Large intestine (tissue), 3 donors: Measurements from ENCODE around the gene EIF4A2. TPM values are rescaled to one million over a fixed set of nuclear protein-coding genes. Genes with fewer than 3 reads are reported as not detected.
A peak's percentile ranks its signal among the peaks of the same experiment; 100 is the strongest.
"Not testable (repeated sequence)": the region's sequence is repeated elsewhere in the genome, so short reads cannot be mapped to it uniquely, and the experiment has no call there.

Source experiments
- DNase-seq, 2 donors: peaks; one replicate each; pipeline versions ENCODE4 v3.0.0 to v3.0.0-alpha.2; 2013
- H3K27ac ChIP-seq: one replicate; pipeline ENCODE4 v1.5.1; 2013; ENCODE audit warnings: low read length
- H3K27me3 ChIP-seq: 2 replicates; pipeline ENCODE4 v1.6.1; 2013; ENCODE audit warnings: low read length; ENCODE audit not compliant: control insufficient read depth, insufficient read depth
- H3K36me3 ChIP-seq: 2 replicates; pipeline ENCODE4 v1.6.1; 2013; ENCODE audit warnings: low read length; ENCODE audit not compliant: control insufficient read depth, insufficient read depth
- H3K4me1 ChIP-seq: one replicate; pipeline ENCODE4 v1.6.1; 2013; ENCODE audit warnings: low read length; ENCODE audit not compliant: control insufficient read depth, insufficient read depth
- H3K4me3 ChIP-seq: one replicate; pipeline ENCODE4 v1.5.1; 2013; ENCODE audit warnings: low read length
- H3K9me3 ChIP-seq: one replicate; pipeline ENCODE4 v1.6.1; 2013; ENCODE audit warnings: mild to moderate bottlenecking, low read depth, low read length, moderate library complexity; ENCODE audit not compliant: control insufficient read depth
- WGBS: methylation state at CpG from one replicate; pipeline ENCODE4 v1.1.5; 2013; ENCODE audit warnings: low lambda C conversion rate; ENCODE audit not compliant: insufficient coverage; 5-methylcytosine and 5-hydroxymethylcytosine counted together
- polyA plus RNA-seq: library from polyadenylated mRNA; unstranded; fragments of 120-200 nt; gene quantifications from one replicate; pipeline ENCODE4 v1.2.1, GENCODE V29; 2013

Gene EIF4A2
- polyA plus RNA-seq, 1 donor: 737 TPM

GRCh38 chr3:186790261-186790981 is 7.0 kb downstream of the EIF4A2 start:
- DNase-seq: no peak
- Histone ChIP-seq H3K36me3 (peaks cover 58% of the 10 kb centered on the region), H3K27ac (no peak overlapping the region), H3K4me3 (no peak overlapping the region), H3K27me3 (no peaks in the 10 kb centered on the region), H3K9me3 (no peaks in the 10 kb centered on the region), H3K4me1 (peaks cover 9% of the 10 kb centered on the region)
- WGBS: 69% methylated on average over 5 of the region's 8 CpGs

GRCh38 chr3:186798239-186798874 is 15.0 kb downstream of the EIF4A2 start:
- no peaks in the 10 kb centered on the region for H3K4me1 ChIP-seq
- WGBS: no CpG with 5 or more reads among the region's 3 CpGs
- no peaks in the 10 kb centered on the region for H3K27me3 ChIP-seq
- H3K9me3 ChIP-seq: no peaks in the 10 kb centered on the region
- no peak for DNase-seq
- no peak overlapping the region for H3K4me3 ChIP-seq
- H3K36me3 ChIP-seq: peaks cover 31% of the 10 kb centered on the region
- no peak overlapping the region for H3K27ac ChIP-seq

- 80% methylated on average over 1 of the region's 1 CpG for WGBS
- no peak overlapping the region for H3K4me3 ChIP-seq
- no peaks in the 10 kb centered on the region for H3K27me3 ChIP-seq
- DNase-seq: no peak
- peaks cover under 1% of the 10 kb centered on the region for H3K4me1 ChIP-seq
- no peak overlapping the region for H3K27ac ChIP-seq
- peaks cover 21% of the 10 kb centered on the region for H3K36me3 ChIP-seq
- no peaks in the 10 kb centered on the region for H3K9me3 ChIP-seq
Observed at GRCh38 chr3:186800285-186800684, 16.9 kb downstream of the EIF4A2 start.

- no peak overlapping the region for H3K4me3 ChIP-seq
- H3K27me3 ChIP-seq: no peaks in the 10 kb centered on the region
- peaks cover 7% of the 10 kb centered on the region for H3K4me1 ChIP-seq
- peaks cover 14% of the 10 kb centered on the region for H3K36me3 ChIP-seq
- no CpG with 5 or more reads among the region's 3 CpGs for WGBS
- no peaks in the 10 kb centered on the region for H3K9me3 ChIP-seq
- DNase-seq: no peak
- no peak overlapping the region for H3K27ac ChIP-seq
Observed at GRCh38 chr3:186802701-186803100, 19.3 kb downstream of the EIF4A2 start.

- H3K4me3 ChIP-seq, H3K4me1 ChIP-seq, H3K27me3 ChIP-seq, DNase-seq, H3K27ac ChIP-seq, H3K9me3 ChIP-seq, H3K36me3 ChIP-seq: not testable (repeated sequence)
- WGBS: 100% methylated on average over 1 of the region's 4 CpGs
Observed at GRCh38 chr3:186803447-186803846, 20.1 kb downstream of the EIF4A2 start.

- peaks cover 7% of the 10 kb centered on the region for H3K4me1 ChIP-seq
- peak within 1 kb of the TSS; percentile 90 for H3K4me3 ChIP-seq
- no peaks in the 10 kb centered on the region for H3K27me3 ChIP-seq
- peak within 1 kb of the TSS; percentile 89 for H3K27ac ChIP-seq
- peaks cover 3% of the 10 kb centered on the region for H3K36me3 ChIP-seq
- peak; percentile 78 to 92 for DNase-seq
- H3K9me3 ChIP-seq: no peaks in the 10 kb centered on the region
- no CpG with 5 or more reads among the region's 70 CpGs for WGBS
Observed at GRCh38 chr3:186806089-186807055, 23.0 kb downstream of the EIF4A2 start, which contains the start of gene RFC4. TSS of gene RFC4 (minus strand) at chr3:186806482. CDS start at chr3:186804713, 1,769 bp downstream.

GRCh38 chr3:186807231-186807630 is 23.9 kb downstream of the EIF4A2 start:
- Histone ChIP-seq H3K36me3 (peaks cover 3% of the 10 kb centered on the region), H3K27ac (peak overlapping the region; percentile 89), H3K4me1 (peaks cover 7% of the 10 kb centered on the region), H3K27me3 (no peaks in the 10 kb centered on the region), H3K9me3 (no peaks in the 10 kb centered on the region), H3K4me3 (no peak overlapping the region)
- no CpG with 5 or more reads among the region's 5 CpGs for WGBS
- no peak for DNase-seq

- H3K4me3 ChIP-seq: no peak overlapping the region
- no peak for DNase-seq
- H3K4me1 ChIP-seq: peaks cover 4% of the 10 kb centered on the region
- no peaks in the 10 kb centered on the region for H3K9me3 ChIP-seq
- H3K27me3 ChIP-seq: peaks cover 3% of the 10 kb centered on the region
- WGBS: 83% methylated on average over 3 of the region's 5 CpGs
- H3K36me3 ChIP-seq: no peaks in the 10 kb centered on the region
- H3K27ac ChIP-seq: no peak overlapping the region
Observed at GRCh38 chr3:186810336-186810996, 27.1 kb downstream of the EIF4A2 start.

GRCh38 chr3:186811313-186811712 is 27.9 kb downstream of the EIF4A2 start:
- WGBS: no CpG with 5 or more reads among the region's 29 CpGs
- H3K27me3 ChIP-seq, H3K4me3 ChIP-seq, H3K27ac ChIP-seq, H3K36me3 ChIP-seq, H3K9me3 ChIP-seq, DNase-seq, H3K4me1 ChIP-seq: not testable (repeated sequence)

GRCh38 chr3:186814100-186814499 is 30.7 kb downstream of the EIF4A2 start:
- no peak for DNase-seq
- H3K27ac ChIP-seq: no peak overlapping the region
- 80% methylated on average over 1 of the region's 4 CpGs for WGBS
- H3K4me3 ChIP-seq: no peak overlapping the region
- no peaks in the 10 kb centered on the region for H3K36me3 ChIP-seq
- H3K27me3 ChIP-seq: peaks cover 3% of the 10 kb centered on the region
- H3K4me1 ChIP-seq: no peaks in the 10 kb centered on the region
- H3K9me3 ChIP-seq: no peaks in the 10 kb centered on the region
